GM12801 (cell line): Measurements from ENCODE around the gene GSC.

Experiments used
- CTCF ChIP-seq: IDR thresholded peaks from one replicate; pipeline ENCODE4 v1.5.1; 2011; ENCODE audit warnings: control low read depth; ENCODE audit not compliant: insufficient read length; ENCODE audit errors: extremely low read depth

GSC gene

DNA sequence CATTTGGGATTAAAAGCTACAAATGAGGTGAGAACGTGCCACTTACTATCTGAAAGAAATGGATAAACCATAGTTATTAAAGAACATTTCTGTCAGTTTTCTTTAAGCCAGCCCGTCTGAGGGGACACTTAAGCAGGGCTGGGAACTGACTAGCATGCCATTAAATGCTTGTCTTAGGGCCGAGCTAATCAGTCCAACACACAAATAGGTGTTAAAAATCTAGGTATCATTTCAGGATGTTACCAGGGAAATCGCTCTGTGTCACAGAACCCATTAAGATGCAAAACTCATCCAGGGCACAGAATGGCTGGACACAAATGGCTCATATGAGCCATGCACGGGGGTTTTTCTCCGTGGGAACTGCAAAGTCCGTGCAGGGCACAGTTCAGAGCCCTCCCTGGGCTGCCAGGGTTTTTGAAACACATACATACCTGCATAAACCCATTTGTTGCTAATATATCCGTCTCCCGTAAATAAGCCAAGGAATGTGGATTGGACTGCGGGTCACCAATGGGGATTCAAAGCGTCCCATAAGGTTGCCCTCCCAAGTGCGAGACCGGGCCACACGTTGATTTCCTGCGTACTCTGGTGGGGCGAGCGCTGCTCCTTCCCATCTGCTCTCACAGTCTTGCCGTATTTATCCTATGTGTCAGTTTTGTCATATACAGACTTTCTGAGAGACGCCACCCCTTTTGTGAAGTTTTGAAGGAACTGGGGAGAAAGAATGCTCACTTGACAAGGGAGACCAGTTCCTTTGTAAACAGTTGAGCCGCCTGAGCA lies 5.4 kb upstream of the GSC start:
- TF ChIP-seq CTCF, result no peak

GRCh38 chr14:94774344-94775090 lies 4.6 kb upstream of the GSC start:
- no peak for TF ChIP-seq CTCF

GRCh38 chr14:94773655-94774343 lies 3.9 kb upstream of the GSC start:
- TF ChIP-seq CTCF, result no peak

- TF ChIP-seq CTCF, result no peak
These were observed 3.2 kb upstream of the GSC start for GRCh38 chr14:94773061-94773648.

DNA sequence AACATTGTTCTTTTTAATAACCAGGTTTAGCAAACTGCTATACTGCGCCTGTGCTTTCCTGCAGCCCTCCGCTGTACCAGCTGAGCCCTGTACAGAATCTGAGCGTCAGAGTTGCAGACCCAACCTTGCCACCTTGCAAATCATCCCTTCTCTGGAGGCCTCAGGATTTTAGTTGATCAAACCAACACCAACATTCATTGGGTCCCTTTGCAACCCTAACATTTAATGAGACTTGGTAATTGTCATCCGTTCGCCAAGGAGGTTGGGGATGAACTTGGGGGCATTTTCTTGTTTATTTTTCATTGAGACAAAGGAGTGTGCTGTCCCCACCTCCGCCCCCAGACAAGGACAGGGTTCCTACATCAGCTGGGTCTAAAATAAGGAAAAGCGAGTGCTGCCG lies 2.6 kb upstream of the GSC start:
- no peak for TF ChIP-seq CTCF

- TF ChIP-seq CTCF, result no peak
These were observed 2.1 kb upstream of the GSC start for GRCh38 chr14:94771906-94772490.
